Vagina (tissue), 2 donors: ENCODE results near the gene HAUS8.

Experiments
- POLR2A ChIP-seq, 2 donors: fragments of 450-650 bp; IDR thresholded peaks; one replicate each; pipeline ENCODE4 v1.6.1; 2017; ENCODE audit warnings: antibody characterized with exemption in 2 of 2, mild to moderate bottlenecking in 2 of 2, moderate library complexity in 2 of 2
- POLR2AphosphoS5 ChIP-seq, 2 donors: sonication (generic); formaldehyde crosslinking; IDR thresholded peaks; one replicate each; pipeline ENCODE4 v1.9.0; 2017; ENCODE audit warnings: antibody characterized with exemption in 2 of 2, mild to moderate bottlenecking in 2 of 2, low read depth in 1 of 2; ENCODE audit not compliant: insufficient read depth in 1 of 2

- TF ChIP-seq POLR2AphosphoS5 (IDR thresholded peaks at IDR 0.05; ENCODE audit: insufficient read depth in 1 of 2, low read depth in 1 of 2) (no peak), POLR2A (IDR thresholded peaks at IDR 0.05) (no peak)
Measured at GRCh38 chr19:17036640-17037039, 38.6 kb downstream of the HAUS8 start.
